IPS-NIHi11 (cell line): ENCODE results near the gene MED15.

Experiments
- DNase-seq: peaks from one replicate; pipeline ENCODE4 v3.0.0; 2012; ENCODE audit warnings: mixed read lengths, low spot score

Gene MED15

DNA sequence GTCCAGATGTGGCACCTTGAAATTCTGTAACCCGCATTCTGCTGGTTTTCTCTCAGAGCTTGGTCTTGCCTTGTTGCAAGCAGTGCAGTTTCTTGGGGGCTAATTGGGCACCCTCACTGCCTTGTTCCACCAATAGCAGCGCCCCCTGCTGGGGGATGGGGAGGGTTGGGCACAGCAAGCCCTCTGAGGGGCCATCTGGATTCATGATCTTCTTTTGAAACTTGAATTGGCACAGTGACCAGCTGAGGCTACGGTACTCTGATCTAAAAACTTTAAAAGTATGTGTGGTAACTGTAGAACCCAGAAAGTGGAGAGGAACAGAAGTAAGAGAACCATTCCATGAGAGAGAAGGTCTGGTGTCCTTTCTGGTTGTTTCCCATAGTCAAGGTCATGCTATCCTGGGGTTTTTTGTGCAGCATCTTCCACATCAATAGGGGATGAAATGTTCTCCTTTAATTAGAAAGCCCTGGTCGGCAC is 64.2 kb downstream of the MED15 start:
- DNase-seq: peak; percentile 82

DNA sequence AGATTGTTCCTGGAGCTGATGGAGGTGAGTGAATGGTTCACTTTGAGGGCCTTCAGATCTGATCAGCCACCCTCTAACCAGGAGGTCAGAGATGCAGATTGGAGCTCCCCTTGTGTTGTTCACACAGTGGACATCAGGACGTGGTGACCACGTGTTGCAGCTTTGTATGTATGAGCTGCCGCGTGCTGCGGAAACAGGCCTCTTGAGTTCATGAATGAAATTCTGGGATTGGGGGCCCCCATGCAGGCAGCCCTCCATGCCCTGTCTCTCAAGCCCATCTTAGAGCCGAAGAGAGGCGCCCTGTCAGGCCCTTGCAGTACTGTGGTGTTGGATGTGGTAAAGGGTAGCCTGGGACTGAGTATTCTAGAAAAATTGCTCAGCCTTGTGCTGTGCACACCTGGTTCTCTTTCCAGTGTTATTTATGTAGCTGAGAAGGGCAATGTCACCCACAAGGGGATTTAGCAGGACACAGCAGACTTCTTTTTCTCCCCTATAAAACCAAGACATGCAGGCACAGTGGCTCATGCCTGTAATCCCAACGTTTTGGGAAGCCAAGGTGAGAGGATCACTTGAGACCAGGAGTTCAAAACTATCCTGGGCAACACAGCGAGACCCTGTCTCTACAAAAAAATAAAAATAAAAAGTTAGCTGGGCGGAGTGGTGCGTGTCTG is 64.9 kb downstream of the MED15 start:
- DNase-seq: no peak

DNA sequence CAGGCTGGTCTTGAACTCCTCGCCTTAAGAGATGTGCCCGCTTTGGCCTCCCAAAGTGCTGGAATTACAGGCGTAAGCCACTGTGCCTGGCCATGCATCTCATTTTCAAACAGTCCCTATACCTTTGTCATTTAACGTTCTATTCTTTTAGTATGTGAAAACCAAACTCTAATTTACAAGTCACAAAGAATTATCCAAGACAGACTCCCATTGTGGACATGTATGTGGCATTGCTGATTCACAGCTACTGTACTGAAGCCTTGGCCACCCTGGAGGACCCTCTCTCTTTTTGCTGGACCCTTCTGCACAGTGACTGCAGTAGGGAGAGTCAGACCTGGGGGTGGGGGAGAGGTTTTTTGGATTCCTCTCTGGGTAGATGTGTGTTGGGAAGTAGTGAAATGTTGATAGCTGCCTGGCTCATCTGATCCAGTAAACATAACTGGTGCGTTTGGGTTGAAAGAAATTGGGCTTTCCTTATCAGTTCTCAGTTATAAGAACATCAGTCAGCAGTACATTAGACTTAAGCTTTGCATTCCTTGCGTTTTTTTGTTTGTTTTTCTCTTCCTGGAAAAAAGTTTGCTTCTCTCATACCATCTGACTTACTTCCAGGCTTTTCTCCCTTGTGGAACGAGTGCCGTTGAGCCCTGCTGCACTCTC is 65.9 kb downstream of the MED15 start:
- DNase-seq: no peak

DNA sequence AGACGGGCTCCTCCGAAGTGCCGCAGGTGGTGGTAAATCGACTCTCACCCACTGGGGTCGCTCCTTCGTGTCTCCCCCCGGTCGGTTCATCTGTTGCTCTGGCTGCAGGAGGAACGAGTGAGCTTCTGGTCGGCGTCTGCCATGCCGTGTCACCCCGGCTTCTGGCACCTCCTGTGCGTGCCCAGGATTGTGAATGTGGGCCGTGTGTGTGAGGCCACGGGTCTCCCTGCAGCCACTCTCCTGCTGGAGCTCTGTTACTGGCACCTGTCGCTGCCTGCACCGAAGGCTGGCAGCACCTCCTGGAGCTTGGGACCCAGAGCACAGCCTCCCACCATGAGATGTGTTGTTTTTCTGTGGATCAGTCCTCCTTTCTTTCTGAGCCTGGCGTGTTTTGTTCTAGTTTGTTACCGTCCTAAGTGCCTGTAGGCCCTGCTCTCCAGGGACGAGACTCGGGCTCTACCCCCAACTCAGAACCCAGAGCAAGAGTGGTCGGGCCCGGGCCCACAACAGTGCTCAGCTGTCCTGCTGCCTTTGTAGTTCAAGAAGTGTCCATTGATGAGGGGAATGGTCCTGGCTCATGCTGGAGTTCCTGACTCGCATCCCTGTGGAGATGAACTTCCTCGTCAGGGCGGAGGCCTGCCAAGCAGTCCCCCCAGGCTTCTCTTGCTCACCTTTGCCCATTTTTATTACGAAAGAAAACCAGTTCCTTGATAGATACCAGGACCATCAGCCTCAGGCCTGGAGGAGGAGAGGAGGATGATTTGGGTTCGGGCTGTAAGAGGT is 66.6 kb downstream of the MED15 start:
- no peak for DNase-seq

DNA sequence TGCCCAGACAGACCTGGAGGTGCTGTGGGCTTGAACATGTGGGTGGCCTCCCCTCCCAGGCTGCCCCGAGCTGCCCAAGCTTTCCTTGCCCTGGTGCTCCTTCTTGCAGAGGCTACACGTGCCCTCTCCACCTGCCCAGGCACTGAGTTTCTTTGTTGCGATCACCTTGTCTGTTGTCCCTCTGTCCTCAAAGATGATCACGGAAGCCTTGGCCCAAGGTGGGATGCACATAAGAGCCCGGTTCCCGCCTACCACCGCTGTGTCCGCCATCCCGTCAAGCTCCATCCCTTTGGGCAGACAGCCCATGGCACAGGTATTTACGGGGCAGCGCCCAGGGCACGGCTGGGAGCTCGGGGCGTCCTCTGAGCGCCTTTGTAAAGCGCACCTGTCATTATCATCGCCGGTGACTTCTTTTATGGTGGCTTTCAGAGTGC is 67.5 kb downstream of the MED15 start:
- DNase-seq: no peak

DNA sequence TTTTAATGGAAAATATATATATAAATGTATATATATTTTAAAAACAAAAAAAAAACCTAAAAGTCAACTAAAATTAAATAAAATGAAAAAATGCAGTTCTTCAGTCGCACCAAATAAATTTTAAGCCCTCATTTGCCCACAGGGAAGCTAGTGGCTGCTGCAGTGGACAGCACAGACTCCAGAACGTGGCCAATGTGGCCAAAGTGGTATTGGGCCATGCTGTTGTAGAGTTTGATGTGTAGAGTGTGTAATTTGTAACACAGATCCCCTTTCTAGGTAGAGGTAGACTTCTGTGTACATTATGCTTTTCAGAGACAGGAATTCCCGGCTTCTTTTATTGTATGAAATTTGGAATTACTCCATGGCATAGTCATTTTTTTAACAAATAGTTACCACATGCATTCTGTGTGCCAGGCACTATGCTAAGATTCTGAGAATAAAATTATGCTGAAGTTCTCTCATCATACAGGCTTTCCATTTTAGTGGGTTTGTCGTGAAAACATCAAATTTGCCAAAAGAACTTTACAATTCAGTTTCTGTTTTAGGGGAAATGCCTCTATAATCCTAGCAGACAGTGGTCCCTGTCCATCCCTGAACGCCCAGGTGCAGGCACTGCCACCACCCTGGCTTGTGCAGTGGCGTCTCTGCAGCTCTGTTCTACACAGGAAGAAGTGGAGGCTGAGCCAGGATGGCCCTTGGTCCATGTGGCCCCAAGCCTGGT is 68.5 kb downstream of the MED15 start:
- no peak for DNase-seq

DNA sequence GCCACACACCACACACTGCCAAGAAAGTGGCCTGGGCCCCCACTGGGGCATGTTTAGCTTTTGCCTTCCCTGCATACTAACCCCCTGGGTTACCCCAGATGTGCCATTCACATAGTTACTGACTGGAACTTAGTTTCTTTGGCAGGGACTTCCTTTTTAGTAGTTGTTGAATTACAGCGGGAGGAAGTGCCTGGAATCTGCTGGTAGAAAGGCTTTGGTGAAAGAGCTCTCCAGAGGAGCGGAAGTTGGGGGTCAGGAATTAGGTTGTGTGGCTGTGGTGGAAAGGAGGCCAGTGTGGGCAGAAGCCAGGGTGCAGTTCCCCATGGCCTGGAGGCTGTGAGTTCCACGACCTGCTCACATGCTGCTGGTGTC is 69.0 kb downstream of the MED15 start:
- no peak for DNase-seq

DNA sequence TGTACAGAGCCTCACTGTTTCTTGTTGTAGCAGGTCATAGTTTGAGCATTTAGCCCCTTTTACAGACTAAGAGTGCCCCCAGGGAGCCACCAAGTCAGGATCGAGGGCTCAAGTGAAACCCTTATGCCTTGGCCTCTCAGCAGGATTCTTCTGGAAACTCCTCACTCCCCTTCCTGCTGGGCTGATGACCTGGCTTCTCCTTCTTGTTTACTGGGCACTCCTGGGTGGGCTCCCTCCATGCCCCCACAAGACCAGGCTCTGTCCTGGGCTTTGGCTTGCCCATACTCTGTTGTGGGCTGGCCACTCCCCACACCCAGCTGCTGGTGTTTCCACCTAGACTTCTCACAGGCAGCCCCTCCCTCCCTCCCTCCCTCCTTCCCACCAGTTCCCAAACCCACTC is 69.6 kb downstream of the MED15 start:
- no peak for DNase-seq

DNA sequence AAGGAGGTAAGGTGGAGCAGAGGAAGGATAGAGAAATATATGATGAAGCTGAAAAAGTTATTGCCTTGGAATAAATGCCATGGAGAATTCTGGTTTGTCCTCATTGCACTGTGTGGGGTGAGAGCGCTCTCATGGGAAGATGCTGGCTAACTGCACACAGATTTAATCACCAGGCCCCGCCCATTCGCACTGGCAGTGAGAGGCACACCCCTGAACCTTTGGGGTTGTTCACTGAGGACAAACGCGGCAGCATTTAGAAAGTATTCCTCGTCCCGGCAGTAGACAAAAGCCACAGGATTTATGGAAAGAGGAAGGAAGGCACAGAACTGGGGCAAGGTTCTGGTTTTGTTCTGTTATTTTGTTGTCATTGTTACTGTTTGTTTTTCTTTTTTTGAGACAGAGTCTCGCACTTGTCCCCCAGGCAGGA is 70.2 kb downstream of the MED15 start:
- no peak for DNase-seq

DNA sequence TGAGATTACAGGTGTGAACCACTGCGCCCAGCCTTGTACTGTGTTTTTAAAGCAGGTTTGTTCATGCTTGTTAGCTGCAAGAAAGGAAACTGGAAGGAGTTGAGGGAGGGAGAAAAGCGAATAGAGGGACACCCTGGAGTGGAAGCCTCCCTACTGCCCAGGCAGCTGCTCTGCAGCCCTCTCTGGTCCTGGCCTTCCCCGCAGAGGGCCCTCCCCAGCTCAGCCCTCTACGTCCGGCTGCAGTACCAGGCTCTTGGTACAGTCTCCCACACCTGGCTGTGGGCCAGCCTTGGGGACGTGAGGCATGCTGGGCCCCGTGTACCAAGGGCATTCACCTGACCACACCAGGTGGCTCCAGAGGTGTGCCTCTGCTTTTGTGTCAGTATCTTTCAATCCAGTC is 70.8 kb downstream of the MED15 start:
- DNase-seq: no peak

DNA sequence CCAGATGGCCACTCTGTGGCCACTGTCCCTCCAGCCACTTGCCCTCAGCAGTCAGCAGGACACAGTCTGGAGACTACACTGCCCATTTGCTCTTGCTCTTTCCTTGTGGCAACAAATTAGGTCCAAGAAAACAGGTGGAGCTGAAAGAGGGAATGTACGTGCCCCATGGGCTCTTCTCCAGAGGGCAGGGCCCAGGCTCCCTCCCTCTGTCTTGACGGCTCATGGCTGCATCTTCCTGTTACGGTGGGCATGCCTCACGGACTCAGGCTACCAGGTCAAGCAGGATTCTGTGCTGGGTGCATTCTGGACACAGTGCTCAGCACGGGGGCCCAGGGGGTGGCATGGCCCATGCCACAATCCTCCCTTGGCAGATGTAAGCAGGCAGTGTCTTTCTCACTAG is 71.3 kb downstream of the MED15 start:
- no peak for DNase-seq

DNA sequence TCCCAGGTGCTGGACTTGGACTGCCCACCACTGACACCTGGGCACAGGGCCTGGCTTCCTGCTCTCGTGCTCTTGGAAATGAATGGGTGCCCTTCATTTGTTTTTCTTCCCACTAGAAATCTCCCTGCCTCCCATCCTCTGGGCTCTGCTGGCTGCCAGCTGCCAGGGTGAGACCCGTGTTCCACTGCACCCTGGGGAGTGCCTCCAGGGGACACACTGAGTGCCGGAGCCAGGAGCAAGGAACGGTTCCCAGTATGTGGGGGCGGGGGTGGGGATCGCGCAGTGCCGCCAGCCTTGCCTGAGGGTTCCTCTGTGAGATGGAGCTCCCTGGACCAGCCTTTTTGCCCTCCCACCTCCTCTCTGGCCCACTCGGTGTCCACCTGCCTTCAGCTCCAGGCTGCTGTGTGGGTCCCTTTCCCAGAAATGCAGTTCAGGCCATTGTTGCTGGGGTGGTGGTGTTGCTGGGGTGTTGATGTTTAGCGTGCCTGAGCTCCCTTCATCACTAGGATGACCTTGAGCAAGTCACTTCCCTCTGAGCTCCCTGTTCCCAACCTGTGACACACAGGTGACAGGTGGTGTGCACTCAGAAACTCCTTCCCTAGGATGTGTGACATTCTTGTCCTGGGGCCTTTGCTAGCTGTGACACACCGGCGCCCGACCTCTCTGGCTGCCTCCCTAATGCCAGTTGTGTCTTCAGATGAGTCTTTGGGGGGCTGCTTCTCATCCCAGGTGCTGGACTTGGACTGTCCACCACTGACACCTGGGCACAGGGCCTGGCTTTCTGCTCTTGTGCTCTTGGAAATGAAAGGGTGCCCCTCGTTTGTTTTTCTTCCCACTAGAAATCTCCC is 72.1 kb downstream of the MED15 start:
- no peak for DNase-seq

DNA sequence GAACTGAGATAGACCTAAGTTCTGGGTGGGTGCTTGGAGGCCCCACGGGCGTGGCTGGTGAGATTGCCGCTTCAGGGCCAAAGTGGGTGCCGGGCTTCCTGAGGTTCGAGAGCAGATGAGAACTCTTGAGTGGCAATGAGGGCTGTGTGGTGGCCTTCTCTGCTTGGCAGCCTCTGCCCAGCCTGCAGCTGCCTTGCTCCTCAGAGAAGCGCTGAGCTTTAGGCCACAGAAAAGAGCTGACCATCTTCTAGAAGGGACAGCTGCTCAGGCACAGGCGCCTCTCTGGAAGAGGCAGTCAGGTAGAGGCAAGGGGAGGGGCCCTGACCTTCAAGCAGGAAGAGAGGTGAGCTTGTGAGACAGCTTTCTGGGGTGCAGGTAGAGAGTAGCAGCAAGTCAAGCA is 72.8 kb downstream of the MED15 start:
- DNase-seq: no peak

DNA sequence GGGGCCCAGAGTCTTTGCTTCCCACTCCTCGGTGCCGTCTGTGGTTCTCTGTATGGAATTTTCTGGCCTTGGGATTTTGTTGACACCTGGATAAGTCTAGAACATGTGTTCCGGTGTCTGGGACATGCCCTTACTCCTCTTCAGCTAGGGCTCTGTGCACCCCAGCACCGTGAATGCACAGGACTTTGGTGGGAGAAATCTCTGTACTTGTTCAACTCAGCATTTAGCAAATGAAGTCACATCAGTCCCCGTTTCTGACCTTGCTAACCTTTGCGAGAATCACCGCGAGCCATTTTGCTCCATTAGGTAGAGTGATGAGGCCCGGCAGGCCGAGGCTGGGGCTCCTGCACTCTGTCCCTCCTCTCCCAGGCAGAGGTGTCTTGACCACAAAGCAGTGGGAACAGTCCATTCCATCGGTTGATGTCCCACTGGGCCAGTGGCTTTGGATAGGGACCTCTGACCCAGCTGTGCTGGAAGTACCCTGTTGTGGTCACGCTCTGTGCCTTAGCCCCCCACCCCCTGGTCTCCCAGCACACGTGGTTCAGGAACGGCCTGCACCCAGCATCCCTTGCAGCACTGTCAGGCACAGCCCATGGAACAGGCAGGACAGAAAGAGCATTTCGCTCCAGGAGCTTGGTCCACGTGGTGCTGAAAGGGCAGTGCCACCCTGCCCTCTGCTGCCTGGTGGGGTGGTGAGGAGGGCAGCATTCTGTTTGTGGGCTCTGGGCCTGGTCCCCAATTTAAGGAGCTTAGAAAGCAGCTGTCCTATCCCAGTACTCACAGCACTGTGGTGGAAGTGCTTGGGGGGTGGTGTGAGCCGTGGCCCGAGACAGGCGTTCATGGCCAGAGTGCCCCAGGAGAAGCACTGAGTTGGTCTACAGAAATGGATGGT is 73.4 kb downstream of the MED15 start:
- no peak for DNase-seq

DNA sequence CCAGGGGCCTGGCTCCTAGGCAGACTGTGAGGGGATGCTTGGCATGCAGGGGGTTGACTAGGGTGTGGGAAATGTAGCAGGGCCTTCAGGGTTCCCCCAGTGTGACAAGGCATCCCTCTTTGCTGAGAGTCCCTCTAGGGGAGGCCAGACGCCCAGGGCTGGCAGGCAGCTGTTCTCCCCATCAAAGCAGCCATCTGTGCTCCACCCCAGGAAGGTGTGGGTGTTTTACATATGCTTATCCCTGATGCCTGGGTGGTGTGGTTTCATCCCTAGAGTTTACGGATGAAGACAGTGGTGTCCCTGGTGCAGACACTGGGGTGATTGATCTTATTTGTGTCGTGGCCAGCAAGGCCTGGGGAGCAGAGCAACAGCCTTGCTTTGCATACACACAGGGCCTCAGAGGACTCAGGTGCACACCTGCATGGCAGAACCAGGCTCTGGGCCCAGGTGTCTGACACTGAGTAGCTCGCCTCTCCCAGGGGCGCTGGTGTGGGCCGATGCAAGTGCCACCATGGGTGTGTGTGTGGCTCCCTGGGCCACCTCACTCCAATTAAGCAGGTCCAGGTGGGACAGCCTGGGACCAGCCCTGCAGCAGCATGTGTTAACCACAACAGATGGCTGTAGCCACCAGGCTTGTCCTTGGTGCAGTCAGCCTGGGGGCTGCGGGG is 74.2 kb downstream of the MED15 start:
- no peak for DNase-seq

DNA sequence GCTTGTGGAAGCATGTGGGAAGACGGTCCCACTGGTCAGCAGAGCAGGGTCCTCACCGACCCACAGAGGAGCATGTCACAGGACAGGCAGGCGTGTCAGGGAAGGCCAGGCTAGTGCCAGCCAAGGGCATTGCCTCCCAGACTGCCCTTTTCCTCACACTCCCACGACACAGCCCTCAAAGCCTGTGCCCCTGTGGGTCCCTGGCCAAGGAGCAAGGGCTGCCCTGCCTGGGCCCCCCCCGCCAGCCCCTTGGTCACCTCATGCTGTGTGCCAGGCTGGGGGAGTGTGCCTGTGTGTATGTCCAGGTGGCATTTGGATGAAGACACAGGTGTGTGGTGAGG is 74.7 kb downstream of the MED15 start:
- DNase-seq: no peak

DNA sequence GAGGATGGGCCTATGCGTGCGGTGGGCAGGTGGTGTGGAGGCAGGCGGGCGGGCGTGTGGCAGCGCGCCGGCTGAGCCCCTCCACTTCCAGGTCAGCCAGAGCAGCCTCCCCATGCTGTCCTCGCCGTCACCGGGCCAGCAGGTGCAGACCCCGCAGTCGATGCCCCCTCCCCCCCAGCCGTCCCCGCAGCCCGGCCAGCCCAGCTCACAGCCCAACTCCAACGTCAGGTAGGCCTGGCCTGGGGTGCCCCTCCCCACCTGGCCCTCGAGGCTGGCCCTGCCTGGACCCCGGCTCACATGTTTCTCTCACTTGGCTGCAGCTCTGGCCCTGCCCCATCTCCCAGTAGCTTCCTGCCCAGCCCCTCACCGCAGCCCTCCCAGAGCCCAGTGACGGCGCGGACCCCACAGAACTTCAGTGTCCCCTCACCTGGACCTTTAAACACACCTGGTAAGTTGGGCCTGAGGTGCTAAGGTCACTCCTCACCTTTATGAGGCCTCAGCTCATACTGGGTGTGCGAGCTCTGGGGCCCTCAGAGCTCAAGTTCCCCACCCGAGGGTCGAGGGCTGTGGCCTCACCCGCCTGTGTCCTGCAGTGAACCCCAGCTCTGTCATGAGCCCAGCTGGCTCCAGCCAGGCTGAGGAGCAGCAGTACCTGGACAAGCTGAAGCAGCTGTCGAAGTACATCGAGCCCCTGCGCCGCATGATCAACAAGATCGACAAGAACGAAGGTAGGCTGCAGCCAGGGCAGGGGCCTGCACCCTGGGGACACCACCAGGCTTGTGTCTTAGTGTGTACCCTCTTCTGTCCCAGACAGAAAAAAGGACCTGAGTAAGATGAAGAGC is 75.3 kb downstream of the MED15 start:
- DNase-seq: no peak

DNA sequence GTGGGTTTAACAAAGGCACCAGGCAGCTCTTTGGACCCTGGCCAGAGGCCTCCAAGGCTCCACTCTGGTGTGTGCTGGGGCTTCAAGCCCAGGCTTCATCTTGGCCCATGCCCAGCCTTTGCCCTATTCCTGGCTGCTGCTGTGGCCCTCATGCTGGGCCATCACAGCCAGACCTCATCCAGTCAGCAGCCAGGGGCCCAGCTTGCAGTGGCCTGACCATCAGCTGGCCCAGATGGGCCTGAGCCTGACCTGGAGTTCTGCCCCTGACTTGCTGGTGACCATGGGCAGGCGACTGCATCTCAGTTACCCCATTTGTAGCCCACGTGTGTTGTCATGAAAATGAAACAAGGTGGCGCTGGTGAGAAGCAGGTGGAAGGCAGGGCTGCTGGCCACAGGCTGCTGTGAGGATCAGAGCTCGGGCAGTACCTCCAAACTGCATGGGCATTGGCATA is 76.1 kb downstream of the MED15 start:
- DNase-seq: peak; percentile 51
